ENCODE results near the gene CTNNAL1.

CTNNAL1 gene

DNA sequence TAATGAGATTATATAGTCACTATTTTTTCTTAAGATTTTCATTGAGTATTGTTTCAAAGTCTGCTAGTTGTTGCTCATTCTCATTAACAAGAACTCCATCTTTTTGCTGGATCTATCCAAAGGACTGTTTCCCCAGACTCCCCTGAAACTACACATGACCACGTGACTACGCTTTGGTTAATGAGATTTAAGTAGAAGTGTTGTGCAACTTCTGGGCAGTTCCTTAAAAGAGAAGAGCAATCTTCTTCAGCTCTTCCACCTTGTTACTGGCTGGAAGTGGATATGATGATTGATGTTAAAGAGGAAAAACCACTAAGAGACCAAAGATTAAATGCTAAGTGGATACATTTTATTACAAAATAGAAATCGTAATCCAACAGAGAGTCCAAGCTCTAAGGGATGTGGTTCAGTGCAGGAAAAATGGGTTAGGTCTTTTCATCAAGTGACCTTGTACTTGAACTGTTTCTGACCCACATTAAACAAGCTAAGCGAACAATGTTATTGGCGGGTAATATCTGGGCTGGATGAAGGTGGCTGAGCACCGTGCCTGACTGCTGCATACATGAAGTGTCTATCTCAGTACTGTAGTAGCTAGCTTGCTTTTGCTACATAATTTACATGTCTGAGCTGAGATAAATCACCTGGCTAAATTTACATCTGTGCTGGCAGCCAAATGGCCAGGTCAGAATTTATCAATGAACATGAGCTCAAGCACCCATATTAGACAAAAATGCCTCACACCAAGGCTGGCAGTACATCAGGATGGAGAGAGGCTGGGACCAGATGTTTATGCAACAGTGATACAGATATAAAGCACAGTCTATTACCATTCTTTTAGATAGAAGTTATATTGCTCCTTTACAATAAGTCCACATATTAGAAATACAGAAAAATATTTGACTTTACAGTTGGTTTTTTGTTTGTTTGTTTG lies 7.5 kb upstream of the CTNNAL1 start:
- TF ChIP-seq, protein P1, sequence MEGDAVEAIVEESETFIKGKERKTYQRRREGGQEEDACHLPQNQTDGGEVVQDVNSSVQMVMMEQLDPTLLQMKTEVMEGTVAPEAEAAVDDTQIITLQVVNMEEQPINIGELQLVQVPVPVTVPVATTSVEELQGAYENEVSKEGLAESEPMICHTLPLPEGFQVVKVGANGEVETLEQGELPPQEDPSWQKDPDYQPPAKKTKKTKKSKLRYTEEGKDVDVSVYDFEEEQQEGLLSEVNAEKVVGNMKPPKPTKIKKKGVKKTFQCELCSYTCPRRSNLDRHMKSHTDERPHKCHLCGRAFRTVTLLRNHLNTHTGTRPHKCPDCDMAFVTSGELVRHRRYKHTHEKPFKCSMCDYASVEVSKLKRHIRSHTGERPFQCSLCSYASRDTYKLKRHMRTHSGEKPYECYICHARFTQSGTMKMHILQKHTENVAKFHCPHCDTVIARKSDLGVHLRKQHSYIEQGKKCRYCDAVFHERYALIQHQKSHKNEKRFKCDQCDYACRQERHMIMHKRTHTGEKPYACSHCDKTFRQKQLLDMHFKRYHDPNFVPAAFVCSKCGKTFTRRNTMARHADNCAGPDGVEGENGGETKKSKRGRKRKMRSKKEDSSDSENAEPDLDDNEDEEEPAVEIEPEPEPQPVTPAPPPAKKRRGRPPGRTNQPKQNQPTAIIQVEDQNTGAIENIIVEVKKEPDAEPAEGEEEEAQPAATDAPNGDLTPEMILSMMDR (IDR thresholded peaks at IDR 0.05; ENCODE audit: low read depth, low read length), result no peak
- no peaks in the 10 kb centered on the region for H3K9me3 ChIP-seq
- DNase-seq, result no peak
- H3K27me3 ChIP-seq, result no peaks in the 10 kb centered on the region
- H3K4me1 ChIP-seq, result no peaks in the 10 kb centered on the region
- no peak overlapping the region for H3K4me3 ChIP-seq (ENCODE audit: low read depth, low read length)
- peaks cover 13% of the 10 kb centered on the region for H3K36me3 ChIP-seq

DNA sequence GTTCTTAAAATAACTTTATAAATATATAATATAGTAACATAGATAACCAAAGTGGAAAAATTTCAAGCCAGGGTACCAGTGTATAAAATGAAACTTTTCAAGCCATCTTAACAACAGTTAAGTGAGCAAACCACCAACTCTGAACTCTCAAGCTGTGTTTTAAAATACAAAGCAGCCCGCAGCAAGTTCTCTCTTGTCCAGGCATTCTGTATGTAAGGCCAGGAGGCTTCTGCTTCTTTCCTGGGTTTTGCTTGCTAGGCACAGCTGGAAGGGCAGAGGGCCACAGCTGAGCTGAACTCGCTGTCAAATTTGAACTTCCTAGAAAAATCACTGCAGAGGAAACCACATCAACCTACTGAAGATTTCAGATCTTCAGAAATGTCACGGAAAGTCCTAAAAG lies 6.8 kb upstream of the CTNNAL1 start:
- Histone ChIP-seq H3K27me3 (no peaks in the 10 kb centered on the region), H3K4me1 (no peaks in the 10 kb centered on the region), H3K4me3 (ENCODE audit: low read depth, low read length) (no peak overlapping the region), H3K9me3 (no peaks in the 10 kb centered on the region), H3K36me3 (peaks cover 13% of the 10 kb centered on the region)
- DNase-seq, result no peak
- TF ChIP-seq, protein P1 (IDR thresholded peaks at IDR 0.05; ENCODE audit: low read depth, low read length), result no peak

DNA sequence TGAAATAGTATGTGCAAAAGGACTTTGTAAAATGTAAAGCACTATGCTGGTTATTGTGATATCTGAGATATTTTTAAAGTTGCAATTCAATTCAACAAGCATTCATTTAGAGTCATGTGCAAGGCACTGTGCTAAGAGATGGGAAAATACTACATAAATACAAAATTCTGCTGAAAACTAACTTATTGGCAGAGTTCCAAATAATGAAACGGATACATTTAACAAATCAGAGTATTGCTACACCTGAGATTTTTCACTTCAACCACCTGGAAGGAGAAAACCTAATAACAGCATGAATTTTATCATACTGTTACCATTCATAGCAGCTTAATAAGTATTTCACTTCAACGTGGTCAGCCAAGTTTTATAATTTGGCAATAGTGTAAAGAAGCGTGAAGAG lies 6.1 kb upstream of the CTNNAL1 start:
- TF ChIP-seq, protein P1 (IDR thresholded peaks at IDR 0.05; ENCODE audit: low read depth, low read length), result no peak
- Histone ChIP-seq H3K27me3 (no peaks in the 10 kb centered on the region), H3K9me3 (no peaks in the 10 kb centered on the region), H3K4me3 (ENCODE audit: low read depth, low read length) (no peak overlapping the region), H3K4me1 (no peaks in the 10 kb centered on the region), H3K36me3 (peaks cover 13% of the 10 kb centered on the region)
- DNase-seq, result no peak

DNA sequence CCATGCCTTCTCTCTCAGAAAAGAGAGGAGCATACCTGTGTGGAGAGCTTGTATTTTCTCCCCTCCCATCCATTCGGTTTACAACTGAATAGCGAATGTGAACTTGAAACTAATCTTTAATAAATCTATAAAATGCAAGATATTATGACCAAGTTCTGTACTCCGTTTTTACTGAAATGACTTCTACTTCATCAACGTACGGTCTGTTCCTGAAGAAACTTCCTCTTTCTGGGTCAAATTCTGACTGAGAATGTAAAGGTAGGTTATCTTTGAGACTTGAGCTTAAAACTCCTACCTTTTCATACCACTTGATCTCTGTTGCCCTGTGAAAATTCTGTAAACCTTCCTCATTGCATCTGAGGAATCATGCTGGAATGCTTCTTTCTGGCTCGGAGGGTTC lies 4.2 kb upstream of the CTNNAL1 start:
- TF ChIP-seq, protein P1 (IDR thresholded peaks at IDR 0.05; ENCODE audit: low read depth, low read length), result no peak

DNA sequence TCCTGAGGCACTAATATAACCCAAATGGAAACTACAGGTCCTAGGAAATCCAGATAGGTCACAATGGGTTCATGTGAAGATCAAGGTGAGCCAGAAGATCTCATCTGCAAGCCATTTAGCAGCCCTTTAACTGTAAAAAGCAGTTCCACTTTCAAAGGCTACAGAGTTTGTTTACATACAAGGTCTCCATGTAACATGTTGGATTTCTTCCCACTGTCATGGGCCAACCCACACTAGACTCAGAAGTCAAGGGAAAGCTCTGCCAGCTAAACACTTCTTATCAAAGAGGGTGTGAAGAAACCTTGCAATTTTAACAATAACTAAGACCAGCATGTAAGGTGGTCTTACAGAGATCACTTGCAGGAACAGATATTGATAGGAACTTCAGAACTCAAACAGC lies 3.8 kb upstream of the CTNNAL1 start:
- no peaks in the 10 kb centered on the region for H3K27me3 ChIP-seq
- no peaks in the 10 kb centered on the region for H3K9me3 ChIP-seq
- no peak for DNase-seq
- no peak overlapping the region for H3K4me3 ChIP-seq (ENCODE audit: low read depth, low read length)
- TF ChIP-seq, protein P1 (IDR thresholded peaks at IDR 0.05; ENCODE audit: low read depth, low read length), result no peak
- H3K4me1 ChIP-seq, result no peaks in the 10 kb centered on the region; the same call in 1 of the 2 replicates
- peaks cover 14% of the 10 kb centered on the region for H3K36me3 ChIP-seq

More for the DNA sequence above, 4.2 kb upstream of the CTNNAL1 start:
- no peaks in the 10 kb centered on the region for H3K9me3 ChIP-seq
- no peaks in the 10 kb centered on the region for H3K27me3 ChIP-seq
- H3K4me1 ChIP-seq, result no peaks in the 10 kb centered on the region; the same call in 1 of the 2 replicates
- H3K36me3 ChIP-seq, result peaks cover 14% of the 10 kb centered on the region
- no peak for DNase-seq
- H3K4me3 ChIP-seq (ENCODE audit: low read depth, low read length), result no peak overlapping the region

DNA sequence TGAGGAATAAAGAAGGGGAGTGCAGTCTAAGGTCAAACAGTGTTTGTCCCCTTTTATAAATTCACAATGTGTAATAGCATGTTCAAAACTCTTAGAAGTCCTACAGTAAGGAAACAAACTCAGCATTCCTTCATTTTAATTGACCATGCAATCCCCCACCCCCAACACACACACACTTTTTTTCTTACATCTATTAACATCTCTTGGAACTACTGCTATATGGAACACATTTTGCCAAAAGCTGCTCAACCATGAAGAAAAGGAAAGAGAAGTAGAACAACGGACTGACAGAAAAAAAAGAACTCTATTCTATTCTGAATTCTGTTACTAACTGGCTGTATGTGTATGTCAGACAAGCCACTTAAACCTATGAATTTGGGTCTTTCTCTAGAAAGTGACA lies 2.8 kb upstream of the CTNNAL1 start:
- peaks cover 14% of the 10 kb centered on the region for H3K36me3 ChIP-seq

More for the DNA sequence above, 2.8 kb upstream of the CTNNAL1 start:
- no peaks in the 10 kb centered on the region for H3K9me3 ChIP-seq
- no peak for DNase-seq
- no peak overlapping the region for H3K4me3 ChIP-seq (ENCODE audit: low read depth, low read length)
- no peaks in the 10 kb centered on the region for H3K27me3 ChIP-seq
- TF ChIP-seq, protein P1 (IDR thresholded peaks at IDR 0.05; ENCODE audit: low read depth, low read length), result no peak
- peaks cover 3% of the 10 kb centered on the region for H3K4me1 ChIP-seq
